ENCODE results near the gene SLCO2A1. TPM values are rescaled to one million over a fixed set of nuclear protein-coding genes. Genes with fewer than 3 reads are reported as not detected.

Gene SLCO2A1
- total RNA-seq, 4 donors from 2014 or later, result 7.8 to 12.0 (median 11.1) TPM

GRCh38 chr3:133965906-133966305, 63.8 kb downstream of the SLCO2A1 start:
- Histone ChIP-seq H3K4me3 (no peak overlapping the region), H3K9me3 (no peaks in the 10 kb centered on the region), H3K4me1 (no peaks in the 10 kb centered on the region), H3K36me3 (no peaks in the 10 kb centered on the region), H3K27me3 (no peaks in the 10 kb centered on the region), H3K27ac (no peak overlapping the region)
- TF ChIP-seq CTCF (IDR thresholded peaks at IDR 0.05) (no peak), POLR2AphosphoS5 (IDR thresholded peaks at IDR 0.05) (no peak), EP300 (IDR thresholded peaks at IDR 0.05) (no peak), POLR2A (IDR thresholded peaks at IDR 0.05) (no peak)
- no peak for ATAC-seq
- WGBS, 2 donors (ENCODE audit: low coverage in 1 of 2), result 80% methylated on average over 1 of the region's 4 CpGs; no CpG with 5 or more reads in 1 of the 2 donors

GRCh38 chr3:133965013-133965570, 64.6 kb downstream of the SLCO2A1 start:
- H3K36me3 ChIP-seq, result no peaks in the 10 kb centered on the region
- ATAC-seq, result no peak
- H3K4me1 ChIP-seq, result no peaks in the 10 kb centered on the region
- H3K9me3 ChIP-seq, result no peaks in the 10 kb centered on the region
- no peak overlapping the region for H3K4me3 ChIP-seq
- H3K27ac ChIP-seq, result no peak overlapping the region
- 60 to 83% methylated on average over 1 to 11 of the region's 12 CpGs for WGBS, 2 donors (ENCODE audit: low coverage in 1 of 2)
- H3K27me3 ChIP-seq, result no peaks in the 10 kb centered on the region
- TF ChIP-seq POLR2A (IDR thresholded peaks at IDR 0.05) (no peak), CTCF (IDR thresholded peaks at IDR 0.05) (no peak), POLR2AphosphoS5 (IDR thresholded peaks at IDR 0.05) (no peak), EP300 (IDR thresholded peaks at IDR 0.05) (no peak)

- H3K27ac ChIP-seq, result peak overlapping the region in 1 of 4 donors; percentile 28
- H3K36me3 ChIP-seq, result no peaks in the 10 kb centered on the region
- ATAC-seq, result no peak
- WGBS, 2 donors (ENCODE audit: low coverage in 1 of 2), result no CpG with 5 or more reads among the region's 3 CpGs
- no peak overlapping the region for H3K4me3 ChIP-seq
- no peaks in the 10 kb centered on the region for H3K4me1 ChIP-seq
- no peaks in the 10 kb centered on the region for H3K9me3 ChIP-seq
- TF ChIP-seq POLR2A (IDR thresholded peaks at IDR 0.05) (no peak), POLR2AphosphoS5 (IDR thresholded peaks at IDR 0.05) (no peak), EP300 (IDR thresholded peaks at IDR 0.05) (no peak), CTCF (IDR thresholded peaks at IDR 0.05) (no peak)
- no peaks in the 10 kb centered on the region for H3K27me3 ChIP-seq
Observed at GRCh38 chr3:133964547-133964946, 65.2 kb downstream of the SLCO2A1 start.

- H3K27ac ChIP-seq, result no peak overlapping the region
- H3K4me3 ChIP-seq, result no peak overlapping the region
- peak; percentile 20 for ATAC-seq
- no peaks in the 10 kb centered on the region for H3K27me3 ChIP-seq
- 83 to 96% methylated on average over 4 to 7 of the region's 7 CpGs for WGBS, 2 donors (ENCODE audit: low coverage in 1 of 2)
- no peaks in the 10 kb centered on the region for H3K36me3 ChIP-seq
- H3K4me1 ChIP-seq, result no peaks in the 10 kb centered on the region
- no peak for TF ChIP-seq EP300 (IDR thresholded peaks at IDR 0.05)
- no peak for TF ChIP-seq POLR2AphosphoS5 (IDR thresholded peaks at IDR 0.05)
- no peak for TF ChIP-seq CTCF (IDR thresholded peaks at IDR 0.05)
- TF ChIP-seq POLR2A (IDR thresholded peaks at IDR 0.05), result no peak
- H3K9me3 ChIP-seq, result no peaks in the 10 kb centered on the region
Observed at GRCh38 chr3:133963657-133964396, 65.9 kb downstream of the SLCO2A1 start.

GRCh38 chr3:133962849-133963248, 66.9 kb downstream of the SLCO2A1 start:
- H3K27ac ChIP-seq, result no peak overlapping the region
- H3K4me3 ChIP-seq, result no peak overlapping the region
- H3K27me3 ChIP-seq, result no peaks in the 10 kb centered on the region
- WGBS, 2 donors (ENCODE audit: low coverage in 1 of 2), result 57% methylated on average over 1 of the region's 2 CpGs; no CpG with 5 or more reads in 1 of the 2 donors
- no peak for ATAC-seq
- H3K36me3 ChIP-seq, result no peaks in the 10 kb centered on the region
- TF ChIP-seq POLR2A (IDR thresholded peaks at IDR 0.05), result no peak
- TF ChIP-seq CTCF (IDR thresholded peaks at IDR 0.05), result no peak
- no peak for TF ChIP-seq EP300 (IDR thresholded peaks at IDR 0.05)
- no peak for TF ChIP-seq POLR2AphosphoS5 (IDR thresholded peaks at IDR 0.05)
- H3K4me1 ChIP-seq, result no peaks in the 10 kb centered on the region
- no peaks in the 10 kb centered on the region for H3K9me3 ChIP-seq

Data from gastroesophageal sphincter (tissue), 4 donors.